HUES64 (cell line): ENCODE data around the gene PKP3.
A peak's percentile ranks its signal among the peaks of the same experiment; 100 is the strongest.

Experiments
- H3K27ac ChIP-seq: 2 replicates; pipeline ENCODE4 v1.7.0; 2013; ENCODE audit warnings: low read depth, low read length, inconsistent platforms
- H3K27me3 ChIP-seq: 2 replicates; pipeline ENCODE4 v1.6.1; 2013; ENCODE audit warnings: mild to moderate bottlenecking, low read length; ENCODE audit not compliant: insufficient read depth
- H3K36me3 ChIP-seq: 2 replicates; pipeline ENCODE4 v1.6.1; 2013; ENCODE audit warnings: mild to moderate bottlenecking, low read length; ENCODE audit not compliant: insufficient read depth
- H3K4me1 ChIP-seq: 2 replicates; pipeline ENCODE4 v1.6.1; 2013; ENCODE audit warnings: mild to moderate bottlenecking, low read length, moderate library complexity; ENCODE audit not compliant: insufficient read depth
- H3K4me3 ChIP-seq: 2 replicates; pipeline ENCODE4 v1.5.1; 2013; ENCODE audit warnings: mild to moderate bottlenecking, low read length, moderate library complexity
- H3K9ac ChIP-seq: 2 replicates; pipeline ENCODE4 v1.6.1; 2013; ENCODE audit warnings: mild to moderate bottlenecking, low read depth, low read length
- H3K9me3 ChIP-seq: 2 replicates; pipeline ENCODE4 v1.6.1; 2013; ENCODE audit warnings: low read depth, low read length; ENCODE audit not compliant: insufficient read depth
- WGBS: fragments of 150-250, 120-280 bp; methylation state at CpG from one replicate; pipeline ENCODE4 v1.1.7; 2013; ENCODE audit warnings: missing lambda C conversion rate; 5-methylcytosine and 5-hydroxymethylcytosine counted together

Gene PKP3

DNA sequence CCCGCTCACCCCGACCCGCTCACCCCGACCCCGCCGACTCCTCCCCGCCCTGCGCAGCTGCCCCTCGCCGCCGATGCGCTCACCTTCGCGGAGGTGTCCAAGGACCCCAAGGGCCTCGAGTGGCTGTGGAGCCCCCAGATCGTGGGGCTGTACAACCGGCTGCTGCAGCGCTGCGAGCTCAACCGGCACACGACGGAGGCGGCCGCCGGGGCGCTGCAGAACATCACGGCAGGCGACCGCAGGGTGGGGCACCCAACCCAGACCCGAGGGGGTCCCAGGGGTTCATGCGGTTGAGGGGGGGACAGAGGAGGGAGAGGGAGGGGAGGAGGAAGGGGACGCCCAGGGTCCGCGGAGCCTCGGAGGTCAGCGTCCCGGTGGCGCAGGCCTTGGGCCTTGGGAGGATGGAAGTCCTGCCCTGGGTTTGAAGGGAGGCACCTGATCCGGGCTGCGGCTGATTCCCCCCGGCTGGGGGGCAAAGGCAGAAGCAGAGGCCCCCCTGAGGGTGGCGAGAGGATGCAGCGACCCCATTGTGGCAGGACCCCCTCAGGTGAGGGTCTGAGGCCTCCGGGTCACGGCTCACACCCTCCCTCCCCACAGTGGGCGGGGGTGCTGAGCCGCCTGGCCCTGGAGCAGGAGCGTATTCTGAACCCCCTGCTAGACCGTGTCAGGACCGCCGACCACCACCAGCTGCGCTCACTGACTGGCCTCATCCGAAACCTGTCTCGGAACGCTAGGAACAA lies 9.2 kb downstream of the PKP3 start:
- Histone ChIP-seq H3K27me3 (no peaks in the 10 kb centered on the region), H3K4me1 (no peaks in the 10 kb centered on the region), H3K9ac (no peak overlapping the region), H3K9me3 (no peaks in the 10 kb centered on the region), H3K27ac (no peak overlapping the region), H3K4me3 (no peak overlapping the region), H3K36me3 (no peaks in the 10 kb centered on the region)
- 94% methylated on average over 55 of the region's 55 CpGs for WGBS

DNA sequence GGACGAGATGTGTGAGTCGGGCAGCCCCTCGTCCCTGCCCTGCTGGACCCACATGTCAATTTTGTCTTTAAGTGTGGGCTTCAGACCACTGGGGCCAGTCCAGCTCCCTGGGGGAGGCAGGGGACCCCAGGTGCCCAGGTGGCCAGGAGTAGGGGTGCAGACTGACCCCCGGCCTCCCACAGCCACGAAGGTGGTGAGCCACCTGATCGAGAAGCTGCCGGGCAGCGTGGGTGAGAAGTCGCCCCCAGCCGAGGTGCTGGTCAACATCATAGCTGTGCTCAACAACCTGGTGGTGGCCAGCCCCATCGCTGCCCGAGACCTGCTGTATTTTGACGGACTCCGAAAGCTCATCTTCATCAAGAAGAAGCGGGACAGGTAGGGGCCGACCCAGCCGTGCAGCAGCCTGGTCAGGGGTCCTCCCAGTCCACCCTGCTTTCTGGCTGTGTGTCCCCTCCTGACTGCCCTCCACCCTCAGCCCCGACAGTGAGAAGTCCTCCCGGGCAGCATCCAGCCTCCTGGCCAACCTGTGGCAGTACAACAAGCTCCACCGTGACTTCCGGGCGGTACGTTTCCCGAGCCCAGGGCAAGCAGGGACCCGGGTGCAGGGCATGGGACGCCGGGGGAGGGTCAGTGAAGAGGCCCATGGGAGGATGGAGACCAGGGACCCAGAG lies 9.9 kb downstream of the PKP3 start:
- no peak overlapping the region for H3K27ac ChIP-seq
- no peaks in the 10 kb centered on the region for H3K36me3 ChIP-seq
- no peak overlapping the region for H3K9ac ChIP-seq
- no peaks in the 10 kb centered on the region for H3K9me3 ChIP-seq
- WGBS: 92% methylated on average over 27 of the region's 27 CpGs
- no peak overlapping the region for H3K4me3 ChIP-seq
- H3K27me3 ChIP-seq: no peaks in the 10 kb centered on the region
- H3K4me1 ChIP-seq: no peaks in the 10 kb centered on the region

DNA sequence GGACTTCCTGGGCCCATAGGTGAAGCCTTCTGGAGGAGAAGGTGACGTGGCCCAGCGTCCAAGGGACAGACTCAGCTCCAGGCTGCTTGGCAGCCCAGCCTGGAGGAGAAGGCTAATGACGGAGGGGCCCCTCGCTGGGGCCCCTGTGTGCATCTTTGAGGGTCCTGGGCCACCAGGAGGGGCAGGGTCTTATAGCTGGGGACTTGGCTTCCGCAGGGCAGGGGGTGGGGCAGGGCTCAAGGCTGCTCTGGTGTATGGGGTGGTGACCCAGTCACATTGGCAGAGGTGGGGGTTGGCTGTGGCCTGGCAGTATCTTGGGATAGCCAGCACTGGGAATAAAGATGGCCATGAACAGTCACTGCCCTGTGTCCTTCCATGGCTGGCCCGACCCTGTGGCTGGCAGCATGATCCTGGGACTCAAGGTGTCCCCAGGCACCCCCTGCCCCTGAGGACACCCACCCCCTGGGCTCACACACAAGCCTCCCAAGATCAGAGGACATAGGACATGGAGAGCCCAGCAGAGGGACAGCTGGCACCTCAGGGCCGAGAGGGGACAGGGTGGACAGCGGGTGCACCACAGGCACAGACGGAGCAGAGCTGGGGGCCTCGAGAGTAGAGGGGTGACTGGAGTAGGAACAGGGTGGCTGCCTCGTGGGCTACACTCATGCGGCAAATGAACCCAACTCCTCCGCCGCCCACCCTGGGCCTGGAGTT lies 10.7 kb downstream of the PKP3 start:
- WGBS: 93% methylated on average over 14 of the region's 14 CpGs
- no peak overlapping the region for H3K9ac ChIP-seq

DNA sequence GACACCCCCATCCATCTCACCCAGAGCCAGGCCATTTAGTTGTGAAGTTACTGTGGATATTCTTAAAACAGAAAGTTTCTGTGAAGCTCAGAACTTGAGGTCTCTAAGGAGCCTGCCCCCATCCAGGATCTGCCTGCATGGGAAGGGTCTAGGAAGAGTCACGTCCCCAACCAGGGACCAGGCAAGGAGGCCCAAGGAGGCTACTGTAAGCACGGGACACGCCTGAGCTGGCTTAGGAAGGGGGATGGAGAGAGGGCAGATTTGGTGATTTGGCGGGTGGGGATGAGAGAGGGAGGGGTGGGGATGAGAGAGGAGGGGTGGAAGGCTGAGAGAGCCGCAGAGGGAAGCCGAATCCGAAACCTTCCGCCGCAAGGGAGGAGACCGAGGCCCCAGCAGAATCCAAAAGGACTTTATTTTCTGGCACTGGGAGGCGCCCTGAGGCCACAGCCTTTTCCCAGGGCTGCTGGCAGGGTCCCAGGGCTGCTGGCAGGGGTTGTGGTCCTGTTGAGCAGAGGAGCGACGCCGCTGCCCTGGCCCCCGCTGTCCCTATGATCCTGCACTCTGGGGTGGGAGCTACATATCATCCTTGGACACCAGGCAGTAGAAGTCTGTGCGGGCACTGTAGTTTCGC lies 11.4 kb downstream of the PKP3 start:
- Histone ChIP-seq H3K9me3 (no peaks in the 10 kb centered on the region), H3K4me3 (no peak overlapping the region), H3K27me3 (no peaks in the 10 kb centered on the region), H3K9ac (no peak overlapping the region), H3K27ac (no peak overlapping the region), H3K36me3 (no peaks in the 10 kb centered on the region), H3K4me1 (no peaks in the 10 kb centered on the region)
- 78% methylated on average over 17 of the region's 17 CpGs for WGBS

More for the DNA sequence above, 10.7 kb downstream of the PKP3 start:
- Histone ChIP-seq H3K27ac (no peak overlapping the region), H3K36me3 (no peaks in the 10 kb centered on the region), H3K4me1 (no peaks in the 10 kb centered on the region), H3K9me3 (no peaks in the 10 kb centered on the region), H3K4me3 (no peak overlapping the region), H3K27me3 (no peaks in the 10 kb centered on the region)

DNA sequence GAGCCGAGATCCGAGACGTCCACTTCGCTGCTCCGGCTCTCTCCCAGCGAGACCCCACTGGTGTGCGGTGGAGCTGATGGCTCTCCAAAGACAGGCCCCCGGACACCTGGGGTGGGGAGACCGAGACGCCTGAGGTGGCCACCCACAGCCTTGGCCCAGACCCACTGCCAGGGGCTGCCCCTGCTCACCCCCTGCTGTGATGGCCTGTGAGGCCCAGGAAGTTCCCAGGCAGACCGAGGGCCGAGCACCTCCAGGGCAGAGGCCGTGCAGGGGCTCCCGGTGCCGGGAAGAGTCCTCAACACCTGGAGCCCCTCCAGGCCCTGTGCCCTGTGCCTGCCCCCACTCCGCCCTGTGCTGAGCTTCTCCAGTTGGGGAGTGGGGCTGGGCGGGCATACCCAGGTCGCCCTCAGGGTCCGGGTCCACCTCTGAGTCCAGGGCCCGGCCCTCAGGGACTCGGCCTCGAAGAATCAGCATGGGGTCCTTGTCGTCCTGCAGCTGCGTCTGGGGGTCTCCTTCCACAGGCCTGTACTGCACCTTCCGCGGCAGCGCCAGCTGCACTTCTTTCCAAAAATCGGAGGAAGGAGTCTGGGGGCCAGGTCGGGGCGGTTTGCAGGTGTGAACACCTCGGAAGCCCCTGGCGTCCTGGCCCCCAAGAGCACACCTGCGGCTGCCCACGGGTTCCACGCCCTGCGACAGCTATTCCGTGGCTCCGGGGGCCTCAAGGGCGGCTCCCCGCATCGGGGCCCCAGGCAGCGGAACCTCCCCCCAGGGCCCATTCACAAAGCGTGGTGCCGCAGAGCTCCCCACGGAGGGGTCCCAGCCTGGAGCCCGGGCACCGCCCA lies 12.2 kb downstream of the PKP3 start:
- no peaks in the 10 kb centered on the region for H3K36me3 ChIP-seq
- H3K4me3 ChIP-seq: peak overlapping the region; percentile 55
- H3K9me3 ChIP-seq: no peaks in the 10 kb centered on the region
- H3K27ac ChIP-seq: peak overlapping the region; percentile 46; the same call in 1 of the 2 replicates
- H3K4me1 ChIP-seq: no peaks in the 10 kb centered on the region
- 0 out of 2 replicates have a peak overlapping the region, but pooled peaks have one; percentile 26 for H3K9ac ChIP-seq
- 75% methylated on average over 47 of the region's 47 CpGs for WGBS
- H3K27me3 ChIP-seq: no peaks in the 10 kb centered on the region

DNA sequence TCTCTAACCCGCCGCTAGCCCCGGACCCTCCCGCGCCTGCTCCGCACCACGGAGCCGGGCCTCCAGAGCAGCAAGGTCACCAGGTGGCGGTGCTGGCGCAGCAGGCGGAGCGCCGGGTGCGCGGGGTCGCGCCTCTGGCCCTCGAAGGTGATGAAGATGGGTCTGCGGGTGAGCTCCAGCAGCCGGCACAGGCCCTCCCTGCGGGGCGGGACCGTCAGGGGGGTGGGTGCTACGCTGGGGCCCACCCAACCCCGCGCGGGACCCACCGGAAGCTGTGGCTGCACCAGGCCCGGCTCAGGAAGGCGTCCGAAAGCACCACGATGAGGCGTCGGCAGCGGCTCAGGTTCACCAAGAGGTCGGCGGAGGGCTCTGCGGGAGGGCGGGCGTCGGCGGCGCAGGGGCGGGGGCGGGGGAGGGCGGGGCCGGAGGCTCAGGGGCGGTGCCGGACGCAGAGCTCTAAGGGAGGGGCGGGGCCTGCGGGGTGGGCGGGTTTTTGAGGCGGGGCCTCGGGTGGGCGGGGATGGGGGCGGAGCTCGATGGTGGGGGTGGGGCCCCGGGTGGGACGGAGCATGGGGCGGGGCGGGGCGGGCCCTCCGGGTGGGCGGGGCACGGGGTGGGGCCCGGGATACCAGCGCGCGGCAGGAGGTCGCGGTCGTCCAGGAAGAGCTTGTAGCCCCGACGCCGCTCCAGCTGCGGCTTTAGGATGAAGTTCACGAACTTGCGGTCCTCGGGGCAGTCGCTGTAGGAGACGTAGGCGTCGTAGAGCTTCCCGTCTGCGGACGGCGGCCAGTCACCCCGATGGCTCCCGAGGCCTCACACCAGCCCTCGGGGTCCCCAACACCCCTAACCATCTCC lies 13.0 kb downstream of the PKP3 start:
- H3K4me1 ChIP-seq: no peaks in the 10 kb centered on the region

DNA sequence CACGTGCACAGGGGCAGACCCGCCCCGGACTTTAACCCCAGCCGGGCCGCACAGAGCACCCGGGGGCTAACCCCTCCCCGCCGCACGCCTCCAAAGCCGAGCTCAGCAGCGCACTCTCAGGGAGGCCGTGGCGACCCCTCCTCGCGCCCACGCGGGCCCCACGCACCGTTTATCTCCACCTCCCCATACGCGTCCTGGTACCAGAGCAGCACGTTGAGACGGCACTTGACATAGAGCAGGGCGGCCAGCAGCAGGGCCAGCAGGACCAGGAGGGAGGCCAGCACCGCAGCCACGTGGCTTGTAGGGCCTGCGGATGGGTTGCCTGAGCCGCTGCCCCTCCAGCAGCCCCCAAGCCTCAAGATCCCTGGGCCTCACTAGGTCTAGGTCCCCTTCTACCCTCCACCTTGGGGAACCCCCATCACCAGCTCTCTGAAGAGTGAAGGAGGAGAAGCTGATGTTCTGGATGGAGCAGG lies 13.7 kb downstream of the PKP3 start:
- 82% methylated on average over 28 of the region's 28 CpGs for WGBS
- no peaks in the 10 kb centered on the region for H3K9me3 ChIP-seq
- no peak overlapping the region for H3K27ac ChIP-seq
- H3K9ac ChIP-seq: no peak overlapping the region
- H3K36me3 ChIP-seq: no peaks in the 10 kb centered on the region
- H3K27me3 ChIP-seq: no peaks in the 10 kb centered on the region
- no peaks in the 10 kb centered on the region for H3K4me1 ChIP-seq
- peak overlapping the region; percentile 36 for H3K4me3 ChIP-seq

More for the DNA sequence above, 13.0 kb downstream of the PKP3 start:
- Histone ChIP-seq H3K36me3 (no peaks in the 10 kb centered on the region), H3K9me3 (no peaks in the 10 kb centered on the region), H3K27ac (peak overlapping the region; percentile 46; the same call in 1 of the 2 replicates), H3K9ac (0 out of 2 replicates have a peak overlapping the region, but pooled peaks have one; percentile 26), H3K27me3 (no peaks in the 10 kb centered on the region), H3K4me3 (peak overlapping the region; percentile 55)
- 8% methylated on average over 69 of the region's 91 CpGs for WGBS

DNA sequence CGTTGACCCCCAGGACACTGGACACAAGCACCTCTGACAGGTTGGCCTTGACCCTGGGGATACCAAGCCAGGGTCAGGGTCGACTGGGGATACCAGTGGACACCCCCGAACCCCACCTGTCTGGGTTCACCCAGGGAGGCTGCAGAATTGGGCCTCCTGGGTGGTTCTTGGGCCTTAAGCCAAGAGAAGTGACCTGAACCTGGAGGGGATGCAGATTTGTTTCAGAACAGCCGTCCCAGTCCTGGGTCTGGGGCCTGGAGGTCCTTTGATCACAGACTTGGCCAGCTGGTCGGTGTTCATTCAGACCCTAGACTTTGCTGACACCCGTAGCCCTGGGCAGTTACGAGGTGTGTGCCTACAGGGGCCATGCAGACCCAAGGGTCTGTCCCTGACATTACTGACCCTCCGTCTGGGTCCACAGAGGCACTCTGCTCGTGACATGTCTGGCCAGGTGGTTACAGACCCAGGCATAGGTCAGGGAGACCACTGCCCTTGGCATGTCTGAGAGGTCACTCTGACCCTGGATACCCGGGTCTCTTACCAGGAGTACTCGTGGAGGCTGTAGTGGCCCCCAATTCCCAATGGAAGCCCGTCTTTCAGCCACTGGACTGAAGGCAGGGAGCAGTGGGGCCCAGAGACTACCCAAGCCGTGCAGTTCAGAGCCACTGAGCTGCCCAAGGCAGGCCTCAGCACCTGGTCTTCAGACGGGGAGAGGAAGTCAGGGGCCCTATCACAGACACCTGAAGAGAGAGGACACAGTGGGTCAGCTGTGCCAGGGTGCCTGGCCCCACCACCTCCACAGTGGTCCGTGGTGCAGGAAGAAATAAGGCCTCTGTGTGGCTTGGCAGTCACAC lies 14.4 kb downstream of the PKP3 start:
- Histone ChIP-seq H3K9ac (no peak overlapping the region), H3K4me3 (no peak overlapping the region), H3K36me3 (no peaks in the 10 kb centered on the region), H3K27me3 (no peaks in the 10 kb centered on the region), H3K4me1 (no peaks in the 10 kb centered on the region), H3K9me3 (no peaks in the 10 kb centered on the region), H3K27ac (no peak overlapping the region)
- WGBS: 88% methylated on average over 15 of the region's 15 CpGs

DNA sequence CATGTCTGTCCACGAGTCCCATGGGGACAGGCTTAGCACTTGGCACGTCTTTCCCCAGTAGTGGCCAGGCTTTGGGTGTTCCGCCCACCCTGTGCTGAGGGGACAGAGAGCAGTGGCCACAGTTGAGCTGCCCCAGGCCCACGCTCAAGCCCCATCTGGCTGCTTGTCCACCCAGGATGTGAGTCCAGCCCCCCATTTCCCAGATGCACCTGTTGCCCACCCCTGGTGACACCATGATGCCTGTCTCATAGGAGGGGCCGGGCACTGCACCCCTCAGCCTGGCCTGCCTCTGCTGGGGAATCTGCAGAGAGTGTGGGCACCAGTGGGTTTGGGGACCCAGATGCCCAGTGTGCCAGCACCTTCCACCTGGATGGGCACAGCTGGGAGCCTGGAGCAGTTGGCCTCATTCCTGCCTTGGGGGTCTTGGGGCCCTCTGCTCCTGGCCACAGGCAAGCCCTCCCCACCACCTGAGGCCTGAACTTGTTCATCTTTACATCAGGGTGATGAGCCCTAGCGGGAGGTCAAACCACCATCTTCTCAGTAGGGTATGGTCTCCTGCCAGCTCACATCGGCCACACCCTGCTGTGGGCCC lies 15.1 kb downstream of the PKP3 start:
- Histone ChIP-seq H3K4me1 (no peaks in the 10 kb centered on the region), H3K9ac (no peak overlapping the region), H3K27ac (no peak overlapping the region), H3K36me3 (no peaks in the 10 kb centered on the region), H3K9me3 (no peaks in the 10 kb centered on the region), H3K4me3 (no peak overlapping the region), H3K27me3 (no peaks in the 10 kb centered on the region)
- 89% methylated on average over 7 of the region's 7 CpGs for WGBS
